Measurements from ENCODE around the gene THOC5.
"Not testable (repeated sequence)": the region's sequence is repeated elsewhere in the genome, so short reads cannot be mapped to it uniquely, and the experiment has no call there.

The THOC5 gene

GRCh38 chr22:29553351-29554224 lies at the start of gene THOC5:
Gene THOC5 (minus strand): TSS chr22:29553757. CDS start chr22:29549147, 4,610 bp downstream.
- Histone ChIP-seq H4K20me1 (ENCODE audit: insufficient read depth, low read length, poor library complexity, severe bottlenecking) (peaks cover 4% of the 10 kb centered on the region), H3K27me3 (ENCODE audit: insufficient read depth, low read length, poor library complexity, severe bottlenecking) (no peaks in the 10 kb centered on the region), H3K9me2 (replicated peaks; ENCODE audit: low read depth, low read length) (no peaks in the 10 kb centered on the region), H3K79me2 (ENCODE audit: insufficient read depth, low read length) (peaks cover 41% of the 10 kb centered on the region), H3K4me2 (ENCODE audit: low read depth, low read length, poor library complexity, severe bottlenecking) (peak within 1 kb of the TSS; percentile 94), H3K9me3 (ENCODE audit: insufficient read depth, low read depth, low read length) (no peaks in the 10 kb centered on the region), H3K4me3 (ENCODE audit: low read length, poor library complexity, severe bottlenecking) (peak within 1 kb of the TSS; percentile 91), H3K4me1 (ENCODE audit: insufficient read depth, low read length, poor library complexity, severe bottlenecking) (peaks cover 4% of the 10 kb centered on the region), H3F3A (ENCODE audit: low read depth) (no peaks in the 10 kb centered on the region), H2AFZ (ENCODE audit: low read length) (peak within 1 kb of the TSS; percentile 91), H3K36me3 (ENCODE audit: insufficient read depth, low read length) (peaks cover 19% of the 10 kb centered on the region; the same call in 1 of the 2 replicates), H3K9ac (ENCODE audit: low read depth, low read length, poor library complexity, severe bottlenecking) (peak within 1 kb of the TSS; percentile 94)
- TF ChIP-seq CTCF (conservative IDR thresholded peaks at IDR 0.05; ENCODE audit: low read length) = peak; percentile 79
- TF ChIP-seq EZH2phosphoT487 (IDR thresholded peaks at IDR 0.05; ENCODE audit: borderline replicate concordance) = no peak

GRCh38 chr22:29598684-29599020 lies 45.1 kb upstream of the THOC5 start:
- no peak overlapping the region for H2AFZ ChIP-seq (ENCODE audit: low read length)
- H3K4me1 ChIP-seq (ENCODE audit: insufficient read depth, low read length, poor library complexity, severe bottlenecking) = peaks cover 3% of the 10 kb centered on the region
- no peak for TF ChIP-seq CTCF (conservative IDR thresholded peaks at IDR 0.05; ENCODE audit: low read length)
- TF ChIP-seq EZH2phosphoT487 (IDR thresholded peaks at IDR 0.05; ENCODE audit: borderline replicate concordance) = no peak

GRCh38 chr22:29597871-29598683 lies 44.5 kb upstream of the THOC5 start:
- H3K4me1 ChIP-seq (ENCODE audit: insufficient read depth, low read length, poor library complexity, severe bottlenecking); H3K27me3 ChIP-seq (ENCODE audit: insufficient read depth, low read length, poor library complexity, severe bottlenecking); H4K20me1 ChIP-seq (ENCODE audit: insufficient read depth, low read length, poor library complexity, severe bottlenecking); H3K79me2 ChIP-seq (ENCODE audit: insufficient read depth, low read length); H2AFZ ChIP-seq (ENCODE audit: low read length); H3K4me3 ChIP-seq (ENCODE audit: low read length, poor library complexity, severe bottlenecking); H3K36me3 ChIP-seq (ENCODE audit: insufficient read depth, low read length); H3F3A ChIP-seq (ENCODE audit: low read depth); H3K4me2 ChIP-seq (ENCODE audit: low read depth, low read length, poor library complexity, severe bottlenecking); H3K9me2 ChIP-seq (replicated peaks; ENCODE audit: low read depth, low read length); H3K9me3 ChIP-seq (ENCODE audit: insufficient read depth, low read depth, low read length); H3K9ac ChIP-seq (ENCODE audit: low read depth, low read length, poor library complexity, severe bottlenecking): not testable (repeated sequence)

More at GRCh38 chr22:29598684-29599020, 45.1 kb upstream of the THOC5 start:
- Histone ChIP-seq H3K36me3 (ENCODE audit: insufficient read depth, low read length) (no peaks in the 10 kb centered on the region), H3K9me2 (replicated peaks; ENCODE audit: low read depth, low read length) (no peaks in the 10 kb centered on the region), H3K9me3 (ENCODE audit: insufficient read depth, low read depth, low read length) (no peaks in the 10 kb centered on the region), H3K4me3 (ENCODE audit: low read length, poor library complexity, severe bottlenecking) (no peak overlapping the region), H3K79me2 (ENCODE audit: insufficient read depth, low read length) (peaks cover 1% of the 10 kb centered on the region; the same call in 1 of the 2 replicates), H3K9ac (ENCODE audit: low read depth, low read length, poor library complexity, severe bottlenecking) (no peak overlapping the region), H3K4me2 (ENCODE audit: low read depth, low read length, poor library complexity, severe bottlenecking) (no peak overlapping the region), H4K20me1 (ENCODE audit: insufficient read depth, low read length, poor library complexity, severe bottlenecking) (no peaks in the 10 kb centered on the region), H3K27me3 (ENCODE audit: insufficient read depth, low read length, poor library complexity, severe bottlenecking) (no peaks in the 10 kb centered on the region), H3F3A (ENCODE audit: low read depth) (no peaks in the 10 kb centered on the region)
